Measurements from ENCODE around the gene SLC39A12. TPM values are rescaled to one million over a fixed set of nuclear protein-coding genes. Genes with fewer than 3 reads are reported as not detected.

Gene SLC39A12
- total and polyA plus RNA-seq, 2 of the 8 experiments (the other 6 are each of a cell fraction or from before 2014, with no cell fraction given) = not detected

DNA sequence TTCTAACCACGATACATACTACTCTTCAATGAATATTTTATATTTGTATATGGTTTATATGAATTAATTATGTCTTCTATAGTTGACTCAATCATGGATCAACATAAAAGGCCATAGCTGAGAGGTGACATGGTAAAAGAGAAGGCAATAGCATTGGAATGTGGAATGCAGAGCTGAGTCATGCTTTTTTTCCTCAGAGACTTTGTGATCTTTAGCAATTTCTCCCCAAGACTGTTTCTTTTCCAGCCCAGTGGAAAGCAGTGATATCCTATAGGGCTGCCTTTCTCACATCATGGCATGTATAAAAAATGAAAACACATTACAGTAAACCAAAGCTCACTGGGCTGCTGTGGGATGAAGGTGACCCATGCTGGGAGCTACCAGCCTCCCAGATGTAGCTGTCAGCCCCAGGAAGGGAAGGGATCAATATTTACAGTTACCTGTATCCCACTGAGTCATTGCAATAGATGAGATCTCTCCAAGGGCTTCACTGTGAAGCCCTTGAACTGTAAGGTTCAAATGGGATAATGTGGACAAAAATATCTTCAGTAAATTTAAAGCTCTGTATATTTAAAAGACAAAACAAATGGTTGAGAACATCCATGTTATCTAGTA lies 30.2 kb downstream of the SLC39A12 start:
- Histone ChIP-seq H3K56ac (replicated peaks; ENCODE audit: insufficient read length, low read depth, low read length) (no peak overlapping the region), H3K4me2 (ENCODE audit: insufficient read depth in 1 of 2, low read depth in 2 of 2, low read length in 2 of 2) (no peak overlapping the region)

More for the DNA sequence above, 30.2 kb downstream of the SLC39A12 start:
- H2BK5ac ChIP-seq (ENCODE audit: low read depth, low read length) = no peak overlapping the region
- H3K23me2 ChIP-seq (ENCODE audit: low read depth, low read length) = no peaks in the 10 kb centered on the region
- no peak overlapping the region for H2AK5ac ChIP-seq (ENCODE audit: low read depth, low read length)
- no peaks in the 10 kb centered on the region for H4K20me1 ChIP-seq (replicated peaks in 1 of 2; ENCODE audit: control insufficient read depth in 1 of 2, insufficient read depth in 2 of 2, low read length in 2 of 2)
- H3K27ac ChIP-seq (ENCODE audit: low read depth, low read length) = no peak overlapping the region
- H3K14ac ChIP-seq (ENCODE audit: insufficient read length) = no peak overlapping the region
- 94% methylated on average over 1 of the region's 1 CpG; no CpG with 5 or more reads in 1 of the 2 experiments for WGBS, 2 experiments (ENCODE audit: extremely low coverage in 1 of 2, insufficient coverage in 1 of 2, insufficient read length in 1 of 2, insufficient replicate concordance in 2 of 2, low coverage in 1 of 2, low lambda C conversion rate in 2 of 2, missing lambda C conversion rate in 1 of 2)
- H3K36me3 ChIP-seq (ENCODE audit: control insufficient read depth in 2 of 4, insufficient read depth in 4 of 4, low read length in 3 of 4) = no peaks in the 10 kb centered on the region
- H2BK12ac ChIP-seq (ENCODE audit: low read depth, low read length) = no peak overlapping the region
- H3K9me3 ChIP-seq (ENCODE audit: insufficient read depth in 2 of 2, low read depth in 1 of 2, low read length in 1 of 2) = no peaks in the 10 kb centered on the region
- DNase-seq (ENCODE audit: low read depth in 1 of 2, low spot score in 2 of 2) = no peak
- no peak overlapping the region for H3K23ac ChIP-seq (ENCODE audit: insufficient read length)
- ChIA-PET POLR2A (ENCODE audit: partially characterized antibody) (no interaction called here), CTCF (ENCODE audit: partially characterized antibody) (interaction anchor here (0.6 to 1.9 kb wide), 6 partner anchors 12 to 233 kb away, joined by 3 to 5 read pairs (median 3); no protein-coding TSS in a partner anchor)
- H3K79me2 ChIP-seq (ENCODE audit: control insufficient read depth in 1 of 2, insufficient read depth in 2 of 2, low read length in 2 of 2) = no peaks in the 10 kb centered on the region
- no peak overlapping the region for H2BK120ac ChIP-seq (replicated peaks; ENCODE audit: low read depth, low read length)
- no peak overlapping the region for H3K4me3 ChIP-seq (ENCODE audit: extremely low read depth in 1 of 4, insufficient read depth in 2 of 4, low read depth in 3 of 4, low read length in 4 of 4)
- H3K9ac ChIP-seq (replicated peaks in 1 of 4; ENCODE audit: extremely low read depth in 1 of 4, low read depth in 3 of 4, low read length in 3 of 4) = no peak overlapping the region
- H3K18ac ChIP-seq (ENCODE audit: extremely low read depth, low read length) = no peak overlapping the region
- no peak for FAIRE-seq
- no peaks in the 10 kb centered on the region for H3K79me1 ChIP-seq (ENCODE audit: low read depth, low read length)
- TF ChIP-seq CHD2 (IDR thresholded peaks at IDR 0.05; ENCODE audit: low read length) (no peak), EGR1 (IDR thresholded peaks at IDR 0.05; ENCODE audit: borderline replicate concordance, low read depth, low read length) (no peak), TEAD4 (IDR thresholded peaks at IDR 0.05; ENCODE audit: low read depth, low read length) (0 out of 2 replicates have a peak, but pooled peaks have one; percentile 12), TAF7 (optimal IDR thresholded peaks at IDR 0.05; ENCODE audit: borderline replicate concordance, low read depth, low read length) (no peak), SIX5 (IDR thresholded peaks at IDR 0.05; ENCODE audit: low read depth, low read length) (no peak), POLR2AphosphoS5 (IDR thresholded peaks at IDR 0.05; ENCODE audit: low read depth, low read length) (no peak), SUZ12 (IDR thresholded peaks at IDR 0.05; ENCODE audit: low read length) (no peak), MAFK (IDR thresholded peaks at IDR 0.05; ENCODE audit: low read depth, low read length) (peak; percentile 67), BACH1 (IDR thresholded peaks at IDR 0.05; ENCODE audit: low read length) (peak; percentile 77; the same call in 1 of the 2 replicates), KDM5A (IDR thresholded peaks at IDR 0.05; ENCODE audit: low read length) (no peak), CBX8 (IDR thresholded peaks at IDR 0.05; ENCODE audit: borderline replicate concordance, low read depth, low read length) (no peak)
- TF ChIP-seq, protein P1, sequence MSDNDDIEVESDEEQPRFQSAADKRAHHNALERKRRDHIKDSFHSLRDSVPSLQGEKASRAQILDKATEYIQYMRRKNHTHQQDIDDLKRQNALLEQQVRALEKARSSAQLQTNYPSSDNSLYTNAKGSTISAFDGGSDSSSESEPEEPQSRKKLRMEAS (IDR thresholded peaks at IDR 0.05) = no peak
- H4K91ac ChIP-seq (replicated peaks; ENCODE audit: insufficient read length, low read length) = no peak overlapping the region
- H4K8ac ChIP-seq (ENCODE audit: extremely low read depth, insufficient read depth, low read length) = no peak overlapping the region
- H3K4me1 ChIP-seq (replicated peaks in 1 of 4; ENCODE audit: control insufficient read depth in 3 of 4, insufficient read depth in 4 of 4, low read length in 3 of 4) = peaks cover 0 to 6% (median 0%) of the 10 kb centered on the region in 4 experiments; a peak in 2 of 7 replicates
- H2BK15ac ChIP-seq (ENCODE audit: low read length) = no peak overlapping the region
- H2BK20ac ChIP-seq (ENCODE audit: low read length) = no peak overlapping the region
- H4K5ac ChIP-seq (ENCODE audit: insufficient read length, low read depth, low read length) = no peak overlapping the region
- no peak overlapping the region for H2AFZ ChIP-seq (ENCODE audit: low read length)
- no peak overlapping the region for H3K4ac ChIP-seq (replicated peaks; ENCODE audit: insufficient read length, low read depth, low read length)
- H3K27me3 ChIP-seq (replicated peaks in 1 of 4; ENCODE audit: control insufficient read depth in 3 of 4, extremely low read depth in 1 of 4, insufficient read depth in 3 of 4, low read length in 3 of 4) = no peaks in the 10 kb centered on the region
